SU-DHL-6 (cell line): ENCODE results near the gene IPCEF1.
"Not testable (repeated sequence)": the region's sequence is repeated elsewhere in the genome, so short reads cannot be mapped to it uniquely, and the experiment has no call there.

ENCODE experiments used
- H2AFZ ChIP-seq: fragments of 200-600 bp; sonication (generic); 2 replicates; pipeline ENCODE4 v1.6.1; 2014; ENCODE audit warnings: low read depth, mild to moderate bottlenecking, moderate library complexity, mixed read lengths, antibody characterized with exemption, low read length; ENCODE audit not compliant: severe bottlenecking
- H3F3A ChIP-seq: fragments of 200-600 bp; shearing (Covaris generic); 2 replicates; pipeline ENCODE4 v1.6.0; 2016; ENCODE audit warnings: antibody characterized with exemption, mild to moderate bottlenecking; ENCODE audit not compliant: insufficient read depth
- H3K27ac ChIP-seq: fragments of 200-600 bp; sonication (generic); 2 replicates; pipeline ENCODE4 v1.5.1; 2016; ENCODE audit warnings: low read depth, mild to moderate bottlenecking, low read length, moderate library complexity, mixed read lengths
- H3K27me3 ChIP-seq: fragments of 200-600 bp; sonication (generic), shearing (Covaris generic); 2 replicates; pipeline ENCODE4 v1.6.0; 2014; ENCODE audit warnings: mild to moderate bottlenecking, low read length
- H3K36me3 ChIP-seq: fragments of 200-600 bp; sonication (generic); 2 replicates; pipeline ENCODE4 v1.6.1; 2014; ENCODE audit warnings: mild to moderate bottlenecking, low read length, mixed read lengths
- H3K4me2 ChIP-seq: fragments of 300-600, 200-600 bp; shearing (Covaris generic), sonication (generic); 2 replicates; pipeline ENCODE4 v1.6.0; 2014; ENCODE audit warnings: low read length, low read depth, mild to moderate bottlenecking; ENCODE audit not compliant: poor library complexity, severe bottlenecking
- H3K4me3 ChIP-seq: fragments of 200-600 bp; sonication (generic); 2 replicates; pipeline ENCODE4 v1.5.1; 2014; ENCODE audit warnings: antibody characterized with exemption, low read length, mild to moderate bottlenecking, mixed read lengths; ENCODE audit not compliant: insufficient read depth, poor library complexity, severe bottlenecking
- H3K79me2 ChIP-seq: fragments of 200-600 bp; sonication (generic); 2 replicates; pipeline ENCODE4 v1.6.1; 2014; ENCODE audit warnings: mild to moderate bottlenecking, low read length, moderate library complexity; ENCODE audit not compliant: insufficient read depth
- H3K9ac ChIP-seq: fragments of 200-600 bp; sonication (generic); 2 replicates; pipeline ENCODE4 v1.7.0; 2014; ENCODE audit warnings: mild to moderate bottlenecking, low read length
- H3K9me2 ChIP-seq: fragments of 200-600 bp; sonication (generic); replicated peaks from 2 replicates; pipeline ENCODE4 v1.6.1; 2014; ENCODE audit warnings: low read length; ENCODE audit not compliant: insufficient read depth
- H3K9me3 ChIP-seq: fragments of 200-600 bp; sonication (generic); 2 replicates; pipeline ENCODE4 v1.6.1; 2014; ENCODE audit warnings: low read length, mixed read lengths; ENCODE audit not compliant: insufficient read depth
- H4K20me1 ChIP-seq: fragments of 200-600 bp; sonication (generic); 2 replicates; pipeline ENCODE4 v1.6.1; 2014; ENCODE audit warnings: low read depth, mild to moderate bottlenecking, antibody characterized with exemption, low read length, moderate library complexity, mixed read lengths
- CTCF ChIP-seq: fragments of 200-600 bp; sonication (generic); IDR thresholded peaks from one replicate; pipeline ENCODE4 v1.5.1; 2017; ENCODE audit warnings: antibody characterized with exemption, mild to moderate bottlenecking, low read length, moderate library complexity; ENCODE audit not compliant: insufficient read depth, poor library complexity, severe bottlenecking
- EZH2phosphoT487 ChIP-seq: fragments of 200-600 bp; sonication (generic), shearing (Covaris generic); conservative IDR thresholded peaks from 2 replicates; pipeline ENCODE4 v1.6.1; 2018; ENCODE audit warnings: mild to moderate bottlenecking, antibody characterized with exemption, low read length, moderate library complexity, mixed read lengths

IPCEF1 gene

GRCh38 chr6:154187203-154187602 lies 169.4 kb downstream of the IPCEF1 start:
- Histone ChIP-seq H3K79me2 (no peaks in the 10 kb centered on the region), H3K4me2 (no peak overlapping the region), H3K27me3 (0 out of 2 replicates have a peak, but pooled peaks cover 3% of the 10 kb centered on the region), H4K20me1 (no peaks in the 10 kb centered on the region), H3K9me2 (no peaks in the 10 kb centered on the region), H3K4me3 (no peak overlapping the region), H3K36me3 (no peaks in the 10 kb centered on the region), H3K9ac (no peak overlapping the region), H3K9me3 (no peaks in the 10 kb centered on the region), H3K27ac (no peak overlapping the region), H2AFZ (no peak overlapping the region), H3F3A (no peaks in the 10 kb centered on the region)
- TF ChIP-seq EZH2phosphoT487 (no peak), CTCF (no peak)

- TF ChIP-seq EZH2phosphoT487, result no peak
- TF ChIP-seq CTCF, result no peak
- no peak overlapping the region for H3K9ac ChIP-seq
- H3K9me2 ChIP-seq, result no peaks in the 10 kb centered on the region
- no peak overlapping the region for H3K4me3 ChIP-seq
- H3F3A ChIP-seq, result no peaks in the 10 kb centered on the region
- no peaks in the 10 kb centered on the region for H3K79me2 ChIP-seq
- H3K9me3 ChIP-seq, result no peaks in the 10 kb centered on the region
- H2AFZ ChIP-seq, result no peak overlapping the region
- H3K27ac ChIP-seq, result no peak overlapping the region
- H3K36me3 ChIP-seq, result no peaks in the 10 kb centered on the region
- no peaks in the 10 kb centered on the region for H4K20me1 ChIP-seq
- H3K27me3 ChIP-seq, result 0 out of 2 replicates have a peak, but pooled peaks cover 5% of the 10 kb centered on the region
- H3K4me2 ChIP-seq, result no peak overlapping the region
Measured at GRCh38 chr6:154179434-154179833, 177.2 kb downstream of the IPCEF1 start.

- H3K27ac ChIP-seq, result not testable (repeated sequence)
Measured at GRCh38 chr6:154172393-154172792, 184.2 kb downstream of the IPCEF1 start.

GRCh38 chr6:154170106-154170505 lies 186.5 kb downstream of the IPCEF1 start:
- Histone ChIP-seq H4K20me1 (no peaks in the 10 kb centered on the region), H3K9me3 (no peaks in the 10 kb centered on the region), H3K4me3 (no peak overlapping the region), H3K36me3 (no peaks in the 10 kb centered on the region), H3K27me3 (no peaks in the 10 kb centered on the region), H3K9me2 (no peaks in the 10 kb centered on the region), H3K27ac (no peak overlapping the region), H3F3A (no peaks in the 10 kb centered on the region), H3K79me2 (no peaks in the 10 kb centered on the region), H2AFZ (no peak overlapping the region), H3K9ac (no peak overlapping the region), H3K4me2 (no peak overlapping the region)
- no peak for TF ChIP-seq EZH2phosphoT487
- TF ChIP-seq CTCF, result no peak

More at GRCh38 chr6:154172393-154172792, 184.2 kb downstream of the IPCEF1 start:
- H3K9me2 ChIP-seq, H3K36me3 ChIP-seq, H3K9ac ChIP-seq, H3K9me3 ChIP-seq, H3F3A ChIP-seq, H3K4me3 ChIP-seq, H2AFZ ChIP-seq, H3K79me2 ChIP-seq, H3K27me3 ChIP-seq, H4K20me1 ChIP-seq, H3K4me2 ChIP-seq: not testable (repeated sequence)
